ENCODE results near the gene RAB4B.

Gene RAB4B

DNA sequence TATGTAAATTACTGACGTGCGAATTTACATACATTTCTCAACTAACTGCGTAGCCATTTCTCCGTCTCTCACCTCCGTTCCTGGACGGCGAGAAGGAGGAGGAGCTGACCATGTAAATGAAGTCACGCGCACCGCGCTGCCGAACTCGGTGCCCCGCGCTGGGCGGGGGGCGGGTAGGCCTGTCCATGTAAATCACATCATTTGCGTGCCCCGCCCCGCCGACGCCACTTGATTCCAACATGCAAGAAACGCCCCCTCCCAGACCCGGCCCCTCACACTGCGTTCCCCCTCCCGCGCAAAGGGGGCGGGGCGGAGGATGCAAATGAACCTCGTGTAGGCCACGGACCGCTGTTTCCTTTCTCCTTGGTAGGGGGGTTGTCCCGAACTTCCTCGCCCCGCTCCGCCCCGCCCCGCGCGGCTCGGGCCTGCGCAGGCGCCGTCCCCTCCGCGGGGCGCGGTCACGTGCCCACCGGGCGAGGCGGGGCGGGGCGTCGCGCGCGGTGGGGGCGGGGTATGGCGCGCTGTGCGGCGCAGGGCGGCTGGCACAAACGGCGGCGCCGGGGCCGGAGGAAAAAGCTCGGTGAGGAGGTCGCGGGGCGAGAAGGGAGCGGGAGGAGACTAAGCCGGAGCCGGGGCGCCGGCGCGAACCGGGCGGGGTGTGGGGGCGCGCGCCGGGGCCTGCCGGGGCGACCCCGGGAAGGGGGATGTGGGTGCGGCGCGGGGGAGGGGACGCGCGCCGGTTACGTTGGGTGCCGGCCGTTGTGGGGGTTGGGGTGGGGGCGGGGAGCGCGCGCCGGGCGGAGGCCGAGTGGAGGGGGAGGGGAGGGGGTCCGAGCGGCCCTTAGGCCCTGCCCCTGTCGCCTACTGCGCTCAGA is 20.9 kb downstream of the RAB4B start, which contains the start of gene EGLN2 (continued):
- TF ChIP-seq, protein P1, sequence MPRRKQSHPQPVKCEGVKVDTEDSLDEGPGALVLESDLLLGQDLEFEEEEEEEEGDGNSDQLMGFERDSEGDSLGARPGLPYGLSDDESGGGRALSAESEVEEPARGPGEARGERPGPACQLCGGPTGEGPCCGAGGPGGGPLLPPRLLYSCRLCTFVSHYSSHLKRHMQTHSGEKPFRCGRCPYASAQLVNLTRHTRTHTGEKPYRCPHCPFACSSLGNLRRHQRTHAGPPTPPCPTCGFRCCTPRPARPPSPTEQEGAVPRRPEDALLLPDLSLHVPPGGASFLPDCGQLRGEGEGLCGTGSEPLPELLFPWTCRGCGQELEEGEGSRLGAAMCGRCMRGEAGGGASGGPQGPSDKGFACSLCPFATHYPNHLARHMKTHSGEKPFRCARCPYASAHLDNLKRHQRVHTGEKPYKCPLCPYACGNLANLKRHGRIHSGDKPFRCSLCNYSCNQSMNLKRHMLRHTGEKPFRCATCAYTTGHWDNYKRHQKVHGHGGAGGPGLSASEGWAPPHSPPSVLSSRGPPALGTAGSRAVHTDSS (tag by site-specific recombination; IDR thresholded peaks at IDR 0.05) = no peak
- peak; percentile 90 for TF ChIP-seq ZNF366 (tag by site-specific recombination; conservative IDR thresholded peaks at IDR 0.05)
- TF ChIP-seq ZNF112 (tag by site-specific recombination; IDR thresholded peaks at IDR 0.05) = no peak
- TF ChIP-seq RBAK (tag by site-specific recombination; IDR thresholded peaks at IDR 0.05) = no peak
- no peak for TF ChIP-seq ZFP37 (tag by site-specific recombination; IDR thresholded peaks at IDR 0.05)
- TF ChIP-seq ZNF311 (tag by site-specific recombination; IDR thresholded peaks at IDR 0.05; ENCODE audit: borderline replicate concordance) = no peak
- TF ChIP-seq ZFHX2 (tag by site-specific recombination; conservative IDR thresholded peaks at IDR 0.05) = peak; percentile 82
- 0 out of 2 replicates have a peak, but pooled peaks have one; percentile 40 for TF ChIP-seq KLF7 (tag by site-specific recombination; IDR thresholded peaks at IDR 0.05; ENCODE audit: borderline replicate concordance)
- TF ChIP-seq ZNF561 (tag by site-specific recombination; IDR thresholded peaks at IDR 0.05; ENCODE audit: borderline replicate concordance) = no peak
- no peak for TF ChIP-seq ZNF132 (tag by site-specific recombination; IDR thresholded peaks at IDR 0.05; ENCODE audit: borderline replicate concordance)
- TF ChIP-seq ZXDB (tag by site-specific recombination; IDR thresholded peaks at IDR 0.05) = peak; percentile 11; the same call in 1 of the 2 replicates
- 0 out of 2 replicates have a peak, but pooled peaks have one; percentile 1 for TF ChIP-seq PRDM1 (tag by site-specific recombination; IDR thresholded peaks at IDR 0.05)
- TF ChIP-seq INSM2 (tag by site-specific recombination; IDR thresholded peaks at IDR 0.05) = no peak
- no peak for TF ChIP-seq ZNF121 (tag by site-specific recombination; IDR thresholded peaks at IDR 0.05)
- TF ChIP-seq ZFP3 (tag by site-specific recombination; IDR thresholded peaks at IDR 0.05; ENCODE audit: low read depth) = no peak
- TF ChIP-seq ZNF843 (tag by site-specific recombination; IDR thresholded peaks at IDR 0.05) = no peak
- TF ChIP-seq ZNF23 (tag by site-specific recombination; IDR thresholded peaks at IDR 0.05; ENCODE audit: borderline replicate concordance) = no peak
- TF ChIP-seq ZNF175 (tag by site-specific recombination; IDR thresholded peaks at IDR 0.05) = no peak
- no peak for TF ChIP-seq ZNF148 (tag by site-specific recombination; IDR thresholded peaks at IDR 0.05; ENCODE audit: borderline replicate concordance)
- TF ChIP-seq ZNF623 (tag by site-specific recombination; IDR thresholded peaks at IDR 0.05) = no peak
- no peak for TF ChIP-seq ZBTB1 (tag by site-specific recombination; IDR thresholded peaks at IDR 0.05)
- TF ChIP-seq ZNF792 (tag by site-specific recombination; IDR thresholded peaks at IDR 0.05) = no peak
- no peak for TF ChIP-seq ZNF707 (tag by site-specific recombination; IDR thresholded peaks at IDR 0.05)
- TF ChIP-seq ZNF140 (tag by site-specific recombination; IDR thresholded peaks at IDR 0.05) = no peak
- no peak for TF ChIP-seq ZNF747 (tag by site-specific recombination; IDR thresholded peaks at IDR 0.05)
- TF ChIP-seq ZNF658 (tag by site-specific recombination; IDR thresholded peaks at IDR 0.05) = no peak
- TF ChIP-seq CTCF (tag by site-specific recombination; IDR thresholded peaks at IDR 0.05) = no peak
- TF ChIP-seq ZNF10 (tag by site-specific recombination; IDR thresholded peaks at IDR 0.05) = no peak
- peak; percentile 9; the same call in 1 of the 2 replicates for TF ChIP-seq KLF17 (tag by site-specific recombination; IDR thresholded peaks at IDR 0.05)
- no peak for TF ChIP-seq ZNF274 (IDR thresholded peaks at IDR 0.05; ENCODE audit: low read length)
- no peak for TF ChIP-seq ZNF274 (tag by site-specific recombination; IDR thresholded peaks at IDR 0.05; ENCODE audit: borderline replicate concordance)
- no peak for TF ChIP-seq ZNF777 (tag by site-specific recombination; IDR thresholded peaks at IDR 0.05; ENCODE audit: borderline replicate concordance)
- peak; percentile 94 for TF ChIP-seq KLF1 (tag by site-specific recombination; IDR thresholded peaks at IDR 0.05)
